ENCODE data around the gene ZBTB7C. TPM values are rescaled to one million over a fixed set of nuclear protein-coding genes. Genes with fewer than 3 reads are reported as not detected.

ZBTB7C gene
- total RNA-seq, 1 donor, result not detected

DNA sequence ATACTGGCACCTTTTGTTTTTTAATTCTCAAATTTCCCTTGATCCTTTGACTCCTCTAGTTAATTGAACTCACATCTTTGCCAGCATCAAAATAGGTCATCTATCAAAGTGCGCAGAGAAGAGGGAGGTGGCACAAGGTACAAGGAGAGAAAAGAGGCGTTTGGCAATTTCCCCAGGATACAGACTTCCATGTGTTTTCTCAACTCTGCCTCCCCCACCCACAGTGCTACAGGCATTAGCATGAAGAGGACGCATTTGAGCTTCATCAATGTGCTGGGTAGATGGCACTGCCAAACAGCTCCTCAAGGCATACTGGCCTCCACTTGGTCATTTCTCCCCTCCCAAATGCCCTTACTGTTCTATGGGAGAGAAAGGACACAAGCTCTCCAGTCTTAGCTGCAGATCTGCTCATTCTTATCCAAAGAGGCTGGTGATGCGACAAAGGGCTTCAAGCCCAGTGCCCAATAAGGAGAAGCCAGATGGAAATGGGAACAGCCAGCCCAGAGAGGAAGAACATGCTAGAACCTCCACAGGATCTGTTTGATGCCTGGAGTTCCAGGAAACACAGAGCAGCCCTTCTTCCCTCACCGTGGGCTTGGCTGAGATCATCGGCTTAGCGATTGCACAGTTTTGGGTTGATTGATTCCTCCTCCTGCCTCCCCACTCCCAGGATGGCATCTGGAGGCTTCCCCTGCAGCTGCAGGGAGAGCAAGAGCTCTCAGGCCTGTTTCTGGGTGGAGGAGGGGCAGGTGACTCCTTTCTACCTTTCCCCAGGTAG is 334.1 kb downstream of the ZBTB7C start:
- DNase-seq (ENCODE audit: low read depth in 2 of 3, low spot score in 2 of 3), result no peak

DNA sequence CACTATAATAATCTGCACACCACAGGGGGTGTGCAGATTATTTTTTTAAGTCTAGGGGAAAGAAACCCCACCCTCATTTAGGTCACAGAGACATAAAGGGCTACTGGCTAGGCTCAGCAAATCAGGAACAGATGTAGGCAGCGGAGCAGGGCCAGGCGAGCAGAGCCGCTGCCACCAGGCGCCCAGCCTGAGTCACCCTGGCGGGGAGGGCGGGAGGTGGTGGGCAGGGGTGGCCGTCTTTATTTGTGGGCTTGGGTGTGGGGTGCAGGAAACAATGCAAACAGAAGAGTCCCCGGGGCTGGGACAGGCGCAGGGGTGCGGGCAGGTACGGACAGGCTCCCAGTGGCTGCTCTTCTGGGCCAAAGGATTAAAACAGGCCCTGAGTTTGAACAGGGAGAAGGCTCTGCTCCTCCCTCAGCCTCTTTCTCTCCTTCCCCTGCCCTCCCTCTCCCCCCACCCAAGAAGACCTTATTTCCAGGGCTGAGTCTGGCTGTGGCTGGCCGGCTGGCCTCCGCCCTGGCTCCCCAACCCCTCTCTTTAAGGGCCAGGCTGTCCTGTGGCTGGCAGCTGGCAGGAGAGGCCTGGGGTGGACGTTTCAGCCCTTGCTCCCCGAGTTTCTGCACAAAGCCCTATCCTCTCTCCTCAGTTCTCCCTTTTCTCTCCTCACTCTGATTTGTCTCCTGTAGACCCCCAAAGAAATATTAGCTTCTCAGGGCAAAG is 335.8 kb downstream of the ZBTB7C start:
- no peak for DNase-seq (ENCODE audit: low read depth in 2 of 3, low spot score in 2 of 3)

DNA sequence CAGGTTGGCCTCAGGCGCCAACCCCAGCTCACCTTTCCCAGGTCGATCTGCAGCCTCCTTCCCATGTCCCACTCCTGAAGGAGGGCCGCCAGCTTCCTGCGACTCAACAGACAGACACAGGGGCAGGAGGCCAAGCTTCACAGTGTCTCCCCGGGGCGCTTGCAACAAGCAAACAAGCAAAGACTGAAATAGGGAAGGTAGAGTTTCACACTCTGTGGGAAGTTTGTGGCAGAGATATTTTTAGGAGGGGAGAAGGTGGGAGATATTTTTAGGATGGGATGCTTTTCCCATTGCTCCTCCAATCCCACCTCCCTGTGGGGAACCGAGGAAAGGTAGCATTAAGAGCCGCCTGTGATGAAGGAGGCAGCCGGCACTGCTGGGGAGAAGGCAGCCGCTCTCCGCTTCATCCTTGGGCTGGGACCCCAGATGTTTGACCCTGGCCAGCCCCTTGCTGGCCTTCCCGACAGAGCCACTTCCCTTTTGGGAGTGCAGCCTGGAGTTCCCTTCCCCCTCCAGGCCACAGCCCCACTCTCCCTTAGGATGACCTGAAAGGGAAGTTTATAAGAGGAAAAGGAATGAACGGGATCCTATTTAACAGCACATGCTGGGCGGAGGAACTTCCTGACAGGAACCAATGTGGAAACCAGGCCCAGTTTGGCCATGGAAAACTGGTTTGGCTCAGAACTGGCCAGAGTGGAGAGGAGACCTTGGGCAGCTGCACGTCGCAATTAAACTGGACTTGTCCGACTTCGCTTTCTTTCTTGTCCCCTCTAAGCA is 336.6 kb downstream of the ZBTB7C start:
- DNase-seq (ENCODE audit: low read depth in 2 of 3, low spot score in 2 of 3), result no peak

DNA sequence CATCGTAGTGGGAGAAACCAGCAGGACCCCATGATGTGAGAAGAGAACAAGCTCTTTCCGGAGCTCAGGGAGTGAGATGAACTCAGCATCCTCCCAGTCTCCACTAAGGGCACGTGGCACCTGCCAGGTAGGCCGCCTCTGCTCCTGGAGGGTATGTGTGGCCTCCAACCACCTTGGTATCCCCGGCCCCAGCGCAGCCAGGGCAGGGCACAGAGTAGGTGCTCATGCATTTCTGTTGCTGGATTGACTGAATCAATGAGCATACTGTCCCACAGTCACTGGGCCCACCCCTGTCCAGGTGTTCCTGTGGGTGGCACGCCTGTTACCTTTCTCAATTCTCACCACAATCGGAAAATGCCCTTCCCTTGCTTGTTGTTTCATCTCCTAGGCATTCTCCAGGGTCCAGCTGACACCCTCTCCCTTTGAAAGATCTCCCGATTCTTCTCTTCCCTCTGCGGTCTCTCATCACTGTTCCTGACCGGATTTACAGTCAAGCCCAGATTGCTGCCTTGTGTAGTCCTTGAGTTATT is 340.2 kb downstream of the ZBTB7C start:
- no peak for DNase-seq (ENCODE audit: low read depth in 2 of 3, low spot score in 2 of 3)

DNA sequence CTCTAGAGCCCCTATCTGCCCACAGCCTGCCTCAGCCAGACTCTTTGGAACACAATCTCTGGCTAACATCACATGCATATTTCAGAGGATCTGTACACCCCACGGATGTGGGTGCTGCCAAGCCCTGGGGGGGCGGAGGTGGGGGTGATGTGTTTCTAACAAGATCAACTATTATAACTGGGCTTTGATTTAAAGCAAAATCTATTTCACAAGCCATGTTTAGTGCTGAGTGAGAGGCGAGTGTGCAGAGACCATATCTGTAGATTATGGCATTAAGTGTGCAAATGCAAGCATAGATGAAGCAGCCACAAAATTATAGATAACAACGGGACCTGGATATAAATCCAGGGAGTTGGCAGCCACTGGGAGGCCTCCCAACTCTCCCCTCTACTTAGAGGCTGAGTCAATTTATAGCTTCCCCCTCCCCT is 342.9 kb downstream of the ZBTB7C start:
- no peak for DNase-seq (ENCODE audit: low read depth in 2 of 3, low spot score in 2 of 3)

DNA sequence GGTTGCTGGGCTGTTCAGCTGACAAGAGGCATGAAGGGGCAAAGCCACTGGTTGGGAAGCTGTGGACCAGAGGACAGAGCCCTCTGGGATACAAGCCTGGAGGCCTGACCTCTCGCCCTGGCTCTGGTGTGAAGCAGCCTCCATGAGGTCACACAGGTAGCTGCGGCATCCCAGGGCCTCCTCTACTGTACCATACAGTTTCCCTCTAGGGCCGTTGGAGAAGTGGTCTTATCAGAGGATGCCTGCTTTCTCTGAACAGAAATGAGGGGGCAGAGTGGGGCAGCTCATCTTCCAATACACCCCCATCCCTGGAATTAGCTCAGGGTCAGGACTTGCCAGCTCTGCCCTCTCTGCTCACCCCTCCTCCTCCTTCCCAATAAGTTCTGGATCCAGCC is 343.6 kb downstream of the ZBTB7C start:
- no peak for DNase-seq (ENCODE audit: low read depth in 2 of 3, low spot score in 2 of 3)

DNA sequence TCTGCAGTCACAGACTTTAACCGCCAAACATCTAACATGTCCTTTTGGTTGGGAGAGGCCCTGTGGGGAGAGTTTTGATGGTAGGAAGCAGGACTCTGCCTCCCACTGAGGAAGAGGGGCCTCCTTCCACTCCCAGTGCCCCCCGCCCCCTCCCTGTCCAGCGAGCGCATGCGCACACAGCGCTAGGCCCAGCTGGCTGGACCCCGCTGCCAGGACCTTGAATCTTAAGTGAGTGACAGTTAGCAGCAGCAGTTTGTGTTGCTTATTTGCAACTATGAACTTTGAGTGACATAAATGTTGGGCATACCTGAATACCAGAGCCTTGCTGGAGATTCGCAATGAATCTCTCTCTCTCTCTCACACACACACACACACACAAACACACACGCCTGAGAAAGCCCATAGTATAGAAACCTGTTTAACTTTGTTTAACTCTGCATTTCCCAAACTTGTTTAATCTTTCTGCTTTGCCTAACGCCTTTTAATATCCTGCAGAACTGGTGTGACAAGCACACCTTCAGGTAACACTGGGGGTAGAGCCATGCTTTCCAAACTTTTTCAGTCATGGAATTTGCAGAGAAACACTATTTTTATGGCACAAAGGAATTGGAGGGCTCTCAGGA is 344.1 kb downstream of the ZBTB7C start:
- DNase-seq (ENCODE audit: low read depth in 2 of 3, low spot score in 2 of 3), result no peak

DNA sequence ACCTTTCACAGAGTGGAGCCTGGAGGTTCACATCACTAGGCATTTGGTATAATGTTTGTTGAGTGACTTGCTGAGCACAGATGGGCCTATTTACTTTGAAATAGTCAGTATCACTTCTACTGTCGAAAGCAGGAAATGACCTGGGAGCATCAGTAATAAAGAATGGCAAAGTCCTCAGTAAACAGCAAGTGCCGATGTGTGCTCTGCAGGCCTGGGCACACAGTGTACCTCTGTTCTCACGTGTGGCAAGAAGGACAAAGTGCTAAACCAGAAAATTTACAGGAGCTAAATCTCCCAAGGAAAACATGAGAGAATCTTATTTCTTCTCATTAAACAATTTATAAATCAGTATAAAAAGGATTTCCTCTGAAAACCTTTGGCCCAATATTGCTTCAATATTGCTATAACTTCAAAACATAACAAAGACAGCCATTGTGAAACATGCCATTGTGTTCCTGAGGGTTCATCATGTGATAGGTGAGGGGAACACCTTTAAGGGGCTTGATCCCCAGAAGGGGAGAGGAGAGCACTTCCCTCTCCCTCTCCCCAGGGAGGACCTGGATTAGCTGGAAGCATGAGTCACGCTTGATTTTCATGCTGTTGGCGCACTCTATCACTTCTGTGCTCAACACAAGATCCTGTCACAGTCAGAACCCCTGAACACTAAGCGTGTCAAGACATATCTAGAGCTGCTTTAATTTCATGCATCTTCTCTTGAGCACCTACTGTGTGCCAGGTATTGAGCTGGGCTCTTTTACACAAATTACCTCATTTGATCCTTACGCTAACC is 347.2 kb downstream of the ZBTB7C start:
- DNase-seq (ENCODE audit: low read depth in 2 of 3, low spot score in 2 of 3), result no peak

DNA sequence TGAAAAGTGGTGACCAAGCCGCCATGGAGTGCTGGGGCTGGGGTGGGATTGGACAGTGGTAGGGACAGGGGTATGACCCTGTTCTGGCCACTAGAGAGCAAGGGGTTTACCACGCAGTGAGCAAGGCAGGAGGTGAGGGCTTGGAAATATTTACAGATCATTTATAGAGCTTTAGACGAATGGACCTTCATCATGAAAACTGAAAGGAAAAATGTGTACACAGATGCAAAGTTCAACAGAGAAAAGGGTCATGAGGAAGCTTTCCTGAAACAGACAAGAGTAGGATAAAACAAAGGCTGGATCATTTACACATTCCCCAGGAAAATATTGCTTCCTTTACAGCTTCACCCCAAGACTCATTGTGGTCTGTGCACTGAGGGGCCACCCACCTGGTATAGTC is 348.2 kb downstream of the ZBTB7C start:
- no peak for DNase-seq (ENCODE audit: low read depth in 2 of 3, low spot score in 2 of 3)

DNA sequence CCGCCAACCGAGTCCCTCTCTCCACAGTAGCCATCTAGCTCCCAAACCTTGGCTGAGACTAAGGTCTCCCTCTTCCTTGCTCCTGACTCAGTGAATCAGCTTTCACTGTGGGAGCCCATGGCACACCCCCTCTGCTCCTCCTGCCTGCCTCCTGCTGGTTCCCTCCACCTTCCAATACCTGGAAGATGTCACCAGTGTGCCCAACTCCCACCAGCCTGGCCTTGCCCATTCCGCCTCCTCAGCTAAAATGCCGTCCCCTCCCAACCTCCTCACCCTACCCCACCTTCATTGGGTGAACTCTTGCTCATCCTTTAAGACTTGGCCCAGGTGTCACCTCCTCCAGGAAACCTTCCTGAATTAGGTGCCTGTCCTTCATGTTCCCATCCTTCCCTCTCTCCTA is 348.8 kb downstream of the ZBTB7C start:
- DNase-seq (ENCODE audit: low read depth in 2 of 3, low spot score in 2 of 3), result no peak

DNA sequence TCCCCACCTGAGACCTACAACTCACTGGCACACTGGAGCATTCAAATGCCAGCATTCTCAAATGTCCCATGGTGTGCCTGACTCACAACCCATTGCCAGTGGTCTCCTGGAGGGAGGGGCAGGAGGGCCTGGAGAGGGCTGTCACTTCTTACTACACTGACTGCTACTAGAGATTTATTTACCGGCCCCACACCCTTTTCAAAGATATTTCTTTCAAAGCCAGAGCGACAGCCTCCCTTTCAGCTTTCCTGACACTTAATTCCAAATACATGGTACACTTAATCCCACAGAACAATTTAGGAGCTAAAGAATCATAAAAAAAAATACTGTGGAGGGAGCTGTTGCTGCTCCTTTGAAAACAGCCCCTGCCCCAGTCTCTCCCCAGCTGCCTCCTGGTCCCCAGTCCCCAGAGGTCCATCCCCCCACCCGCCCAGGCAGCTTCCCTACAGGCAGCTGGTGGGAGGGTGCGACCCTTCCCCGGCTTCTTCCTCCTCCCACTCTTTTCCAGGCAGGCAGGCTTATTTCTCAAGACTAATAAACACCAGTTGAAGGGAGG is 349.6 kb downstream of the ZBTB7C start:
- no peak for DNase-seq (ENCODE audit: low read depth in 2 of 3, low spot score in 2 of 3)

DNA sequence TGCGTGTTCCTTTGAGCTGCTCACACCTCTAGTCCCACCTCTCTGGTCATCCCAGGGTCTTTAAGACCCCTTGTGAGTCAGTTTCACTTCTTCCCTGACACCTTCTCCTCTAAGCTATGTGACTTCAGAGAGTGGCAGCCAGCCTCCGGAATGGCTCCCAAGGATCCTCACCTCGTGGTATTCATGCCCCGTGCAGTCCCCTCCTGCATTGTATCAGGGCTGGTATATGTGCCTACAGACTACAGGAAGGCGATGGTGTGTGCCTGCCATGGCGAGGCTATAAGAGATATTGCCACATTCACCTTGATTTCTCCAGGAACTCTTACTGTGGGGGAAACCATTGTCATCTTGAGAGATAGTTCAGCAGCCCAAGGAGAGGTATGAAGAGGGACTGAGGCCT is 350.7 kb downstream of the ZBTB7C start:
- DNase-seq (ENCODE audit: low read depth in 2 of 3, low spot score in 2 of 3), result no peak

DNA sequence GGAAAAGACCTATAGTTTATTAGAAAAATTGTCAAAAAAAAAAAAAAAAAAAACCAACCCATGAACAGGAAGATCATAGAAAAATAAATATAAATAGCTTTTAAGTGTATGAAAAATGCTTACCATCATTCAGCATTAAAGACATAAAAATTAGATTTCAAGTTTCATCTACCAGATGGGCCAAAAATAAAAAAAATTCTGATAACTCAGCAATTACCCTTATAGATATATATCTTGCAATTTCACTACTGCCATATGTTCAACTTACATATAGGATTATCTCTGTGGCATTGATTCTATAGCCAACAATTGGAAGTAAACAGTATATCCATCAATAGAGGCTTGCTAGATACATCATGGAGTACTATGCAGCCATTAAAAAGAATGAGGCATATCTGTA is 352.2 kb downstream of the ZBTB7C start:
- DNase-seq (ENCODE audit: low read depth in 2 of 3, low spot score in 2 of 3), result no peak

DNA sequence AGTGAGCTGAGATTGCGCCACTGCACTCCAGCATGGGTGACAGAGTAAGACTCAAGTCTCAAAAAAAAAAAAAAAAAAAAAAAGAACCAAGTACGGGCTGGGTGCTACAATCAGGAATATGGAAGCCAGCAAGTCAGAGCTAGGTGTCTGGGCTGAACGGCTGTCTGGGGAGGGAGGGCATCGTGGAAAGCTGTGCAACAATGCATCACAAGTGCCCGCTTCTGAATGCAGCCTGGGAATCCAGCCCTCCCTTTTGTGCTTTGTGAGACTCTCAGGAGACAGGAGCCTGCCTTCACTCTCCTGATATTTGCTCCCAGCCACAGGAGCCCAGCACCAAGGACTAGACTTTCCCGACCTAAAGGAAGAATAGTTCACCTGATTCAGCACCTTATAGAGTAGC is 353.8 kb downstream of the ZBTB7C start:
- DNase-seq (ENCODE audit: low read depth in 2 of 3, low spot score in 2 of 3), result no peak

DNA sequence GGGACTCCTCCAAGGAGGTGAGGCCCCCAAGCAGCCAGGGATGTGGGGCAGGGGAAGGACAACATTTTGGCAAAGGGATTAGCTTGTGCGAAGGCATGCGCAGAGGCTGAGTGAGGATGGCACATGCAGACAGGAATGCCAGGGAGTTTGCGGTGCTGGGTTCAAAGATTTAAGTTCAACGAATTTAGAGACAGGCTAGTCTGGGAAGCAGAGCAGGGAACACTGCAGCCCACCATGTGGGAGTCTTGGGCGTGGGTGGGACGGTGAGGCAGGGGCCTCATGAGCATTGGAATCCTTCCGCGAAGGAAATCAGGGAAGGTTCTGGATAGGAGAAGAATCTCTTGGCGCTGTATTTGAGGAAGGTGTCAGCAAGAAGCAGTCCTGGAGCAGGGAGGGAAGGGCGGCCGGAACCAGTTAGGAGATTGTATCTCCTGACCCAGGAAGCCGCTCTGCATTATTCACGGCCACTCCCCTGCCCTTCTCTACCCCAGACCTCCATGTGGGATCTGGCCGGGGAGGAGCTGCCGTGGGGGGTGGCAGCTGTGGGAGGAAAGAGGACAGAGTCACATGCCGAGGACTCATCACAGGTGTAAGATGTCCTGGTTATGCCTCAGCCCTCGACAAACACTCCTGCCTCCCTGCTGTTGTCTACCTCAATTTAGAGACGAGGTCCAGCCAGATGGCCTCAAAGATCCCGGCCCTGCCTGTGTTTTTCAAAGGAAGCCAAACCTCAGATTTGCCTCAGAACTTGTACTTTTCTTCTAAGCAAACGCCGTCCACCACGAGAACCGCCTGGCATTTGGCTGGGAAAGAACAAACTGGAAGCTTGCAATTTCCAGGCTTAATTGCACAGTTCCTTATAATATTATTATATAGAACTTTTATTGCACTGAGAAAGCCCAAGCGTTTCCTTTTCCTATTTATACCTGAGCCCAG is 355.0 kb downstream of the ZBTB7C start:
- no peak for DNase-seq (ENCODE audit: low read depth in 2 of 3, low spot score in 2 of 3)

DNA sequence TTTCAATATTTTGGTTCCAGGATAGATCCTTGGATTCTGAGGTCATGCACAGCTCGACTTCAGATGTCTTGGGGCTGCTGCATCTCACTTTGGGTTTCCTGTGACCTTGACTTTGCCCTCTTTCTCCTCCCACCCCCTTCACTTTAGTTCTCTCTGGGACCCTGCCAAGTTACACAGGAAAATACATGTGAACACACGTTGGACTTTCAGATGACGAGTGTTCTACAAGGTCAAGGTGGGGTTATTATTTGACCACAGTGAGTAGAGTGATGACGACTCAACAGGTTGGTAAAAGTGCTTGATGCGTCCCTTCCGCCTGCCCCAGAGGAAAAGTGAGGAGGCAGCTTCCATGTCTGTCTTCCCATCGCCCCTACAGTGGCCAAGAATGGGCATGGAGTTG is 356.3 kb downstream of the ZBTB7C start:
- no peak for DNase-seq (ENCODE audit: low read depth in 2 of 3, low spot score in 2 of 3)

DNA sequence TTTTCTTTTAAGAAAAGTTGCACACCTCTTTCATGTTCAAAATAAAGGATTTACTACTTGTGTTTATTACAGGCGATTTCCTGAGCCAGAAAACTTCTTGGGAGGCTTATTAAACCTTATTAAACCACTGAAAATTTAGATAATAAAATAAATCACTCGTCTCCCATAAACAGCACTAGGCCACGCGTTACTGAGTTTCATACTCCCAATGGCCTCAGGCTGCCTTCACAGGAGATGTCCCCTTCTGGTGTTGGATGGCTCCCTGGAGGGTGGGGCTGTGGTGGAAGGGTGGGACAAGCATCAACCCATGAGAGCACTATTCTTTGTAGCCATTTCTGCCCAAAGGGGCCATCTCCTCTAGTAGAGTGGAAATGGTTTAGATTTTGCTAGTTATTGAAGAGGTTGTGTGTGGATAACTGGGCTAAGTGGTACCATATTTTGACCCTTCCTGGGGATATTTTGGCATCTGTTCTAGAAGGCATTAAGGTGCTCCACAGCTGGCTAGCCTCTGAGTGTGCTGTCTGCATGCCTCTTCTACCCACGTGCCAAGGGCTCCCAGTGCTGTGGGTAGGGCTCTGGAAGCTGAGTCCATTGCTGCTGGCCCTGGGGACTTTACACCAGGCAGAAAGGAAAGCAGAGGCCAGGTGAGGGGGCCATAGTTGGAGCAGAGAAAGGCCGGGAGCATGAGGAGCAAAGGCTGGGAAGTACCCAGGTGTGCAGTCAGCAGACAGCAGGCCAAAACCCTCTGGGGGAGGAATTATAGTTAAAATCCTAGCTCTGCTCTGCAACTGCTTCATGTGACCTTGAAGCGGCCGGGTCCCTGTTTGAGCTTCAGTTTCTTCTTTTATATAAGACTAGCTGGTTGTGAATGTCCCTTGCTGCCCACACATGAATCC is 357.0 kb downstream of the ZBTB7C start:
- DNase-seq (ENCODE audit: low read depth in 2 of 3, low spot score in 2 of 3), result no peak

DNA sequence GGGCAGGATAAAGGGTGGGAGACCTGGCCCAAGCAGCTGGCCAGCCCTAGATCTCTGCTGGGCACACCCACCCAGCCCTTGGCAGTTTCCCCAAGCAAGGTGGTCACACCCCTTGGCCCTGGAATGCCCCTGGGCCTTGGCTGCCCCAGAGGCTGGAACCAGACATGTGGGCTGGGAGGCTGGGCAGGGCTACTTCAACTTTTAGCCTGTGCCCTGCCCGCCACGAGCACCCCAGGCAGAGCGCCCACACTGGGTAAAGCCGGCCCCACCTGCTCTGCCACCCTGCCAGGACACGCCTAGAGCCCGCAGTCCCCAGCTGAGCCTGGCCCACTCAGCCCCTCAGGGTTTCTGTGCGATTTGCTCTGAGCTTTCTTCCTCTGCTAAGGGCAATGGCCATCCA is 359.0 kb downstream of the ZBTB7C start:
- no peak for DNase-seq (ENCODE audit: low read depth in 2 of 3, low spot score in 2 of 3)
